HG03097 (cell line): ENCODE measurements around the gene ZDHHC19.

ENCODE experiments used
- ATAC-seq: cut with Tn5 transposase; IDR thresholded peaks from one replicate; pipeline ENCODE4 v1.9.1; 2021; ENCODE audit not compliant: unreplicated experiment, low FRiP score

Gene ZDHHC19

DNA sequence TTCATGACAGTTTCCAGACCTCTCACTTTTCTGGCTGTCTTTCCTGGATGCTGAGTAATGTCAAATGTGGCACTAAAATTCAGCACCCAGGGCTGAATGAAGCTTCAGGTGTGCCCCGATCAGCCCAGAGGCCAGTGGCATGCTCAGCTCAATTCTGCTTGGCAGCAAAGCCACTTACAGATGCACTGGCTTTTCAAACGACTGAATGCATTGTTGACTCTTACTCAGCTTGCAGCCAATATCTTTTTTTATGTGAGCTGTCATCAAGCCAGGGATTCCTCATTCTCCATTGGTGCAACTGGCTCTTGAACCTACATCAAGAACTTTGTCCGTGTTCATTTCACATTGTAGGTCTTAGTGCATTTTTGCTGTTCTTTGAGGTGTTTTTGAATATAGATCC is 60.7 kb downstream of the ZDHHC19 start:
- ATAC-seq, result no peak

DNA sequence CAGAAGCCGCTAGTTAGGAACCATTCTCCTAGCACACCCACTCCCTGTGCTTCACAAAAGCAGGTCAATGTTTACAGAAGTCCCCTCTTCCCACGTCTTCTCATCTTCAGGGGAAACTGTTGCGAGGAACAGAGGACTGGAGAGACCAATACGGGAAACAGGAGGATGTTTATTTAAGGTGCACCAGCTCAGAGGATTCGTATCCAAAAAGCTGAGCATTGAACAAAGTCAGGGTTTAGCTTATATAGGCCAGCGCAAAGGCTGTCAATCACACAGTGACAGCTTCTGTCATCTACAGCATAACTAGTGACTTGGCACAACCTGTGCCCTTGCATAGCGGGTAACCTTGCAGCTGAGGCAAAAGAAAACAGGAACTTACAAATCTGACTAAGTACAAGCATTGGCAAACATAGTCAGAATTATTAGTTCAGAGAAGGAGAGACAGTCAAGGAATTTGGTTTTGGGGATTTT is 61.3 kb downstream of the ZDHHC19 start:
- no peak for ATAC-seq

DNA sequence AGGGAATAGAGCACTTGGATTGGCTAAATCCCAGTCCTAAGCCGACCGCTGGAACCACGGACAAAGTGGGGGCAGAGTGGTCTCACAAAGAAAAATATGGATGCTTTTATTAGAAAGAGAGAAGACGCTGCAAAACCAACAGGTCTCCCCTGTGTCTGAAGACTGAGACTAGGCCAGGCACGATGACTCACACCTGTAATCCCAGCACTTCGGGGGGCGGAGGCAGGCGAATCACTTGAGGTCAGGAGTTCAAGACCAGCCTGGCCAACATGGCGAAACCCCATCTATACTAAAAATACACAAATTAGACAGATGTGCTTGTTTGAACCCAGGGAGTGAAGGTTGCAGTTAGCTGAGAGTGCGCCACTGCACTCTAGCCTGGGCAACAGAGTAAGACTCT is 61.8 kb downstream of the ZDHHC19 start:
- ATAC-seq, result no peak
